ENCODE measurements around the gene TMEM161A.
"Not testable (repeated sequence)": the region's sequence is repeated elsewhere in the genome, so short reads cannot be mapped to it uniquely, and the experiment has no call there.

The TMEM161A gene

DNA sequence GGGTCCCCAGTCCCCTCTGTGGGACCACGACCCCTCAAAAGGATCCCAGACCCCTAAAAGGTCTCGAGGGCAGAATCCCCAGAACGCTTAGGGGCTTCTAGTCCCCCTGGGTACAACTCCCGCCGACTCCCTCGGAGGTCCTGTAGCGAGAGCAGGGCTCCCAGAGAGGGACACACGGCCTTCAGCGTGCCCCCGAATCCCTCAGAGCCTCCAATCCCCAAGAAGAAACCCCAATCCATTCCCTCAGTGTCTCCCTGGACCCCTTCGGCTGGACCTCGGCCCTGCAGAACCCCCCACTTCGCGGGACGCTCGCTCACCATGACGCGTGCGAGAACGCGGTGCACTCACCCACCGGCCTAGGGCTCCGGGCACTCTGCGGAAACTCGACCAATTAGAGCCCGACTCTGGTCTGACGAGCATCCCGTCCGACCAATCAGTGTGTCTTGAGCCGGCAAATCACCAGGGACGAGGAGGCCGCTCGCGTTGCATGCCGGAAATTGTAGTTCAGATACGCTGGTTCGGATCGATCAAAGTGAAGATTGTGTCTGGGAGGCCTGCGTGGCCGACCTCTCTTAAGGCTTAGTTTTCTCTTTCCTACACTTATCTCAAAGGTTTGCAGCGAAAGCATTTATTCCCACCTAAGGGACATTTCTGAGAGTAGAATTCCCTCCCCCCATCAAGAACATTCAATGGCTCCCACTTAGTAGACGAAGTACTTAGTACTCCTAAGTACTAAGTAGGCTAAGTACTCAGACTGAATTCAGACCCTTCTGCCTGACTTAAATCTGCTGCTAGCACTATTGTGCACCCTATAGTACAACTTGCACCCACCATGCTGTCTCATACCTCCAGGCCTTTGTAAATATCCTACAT is at the start of gene TMEM161A:
Gene TMEM161A (minus strand): TSS at position 370 of the 873 bp plus-strand sequence. CDS start 50 bp downstream, at position 320.
- DNase-seq (ENCODE audit: low read depth) = peak; percentile 83

DNA sequence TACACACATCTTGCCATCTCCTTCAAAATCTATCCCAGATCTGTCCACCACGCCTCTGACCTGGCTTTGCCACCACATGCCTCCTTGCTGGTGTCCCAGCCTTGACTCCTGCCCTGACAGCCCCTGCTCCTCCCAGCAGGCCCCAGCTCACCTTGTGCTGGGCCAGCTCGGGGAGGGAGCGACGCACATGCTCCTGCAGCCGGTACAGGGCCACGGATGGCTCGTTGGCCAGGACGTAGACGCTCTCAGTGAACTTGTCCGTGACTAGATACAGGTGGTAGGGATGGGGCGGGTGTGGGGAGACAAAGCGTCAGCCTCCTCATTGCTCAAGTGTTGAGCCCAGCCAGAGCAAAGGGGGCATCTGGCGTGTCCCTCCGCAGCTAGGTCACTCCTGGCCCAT is 48.5 kb upstream of the TMEM161A start:
- DNase-seq (ENCODE audit: low read depth) = no peak

GRCh38 chr19:19185853-19186740 is 47.8 kb upstream of the TMEM161A start:
- DNase-seq (ENCODE audit: low read depth) = peak; percentile 62

DNA sequence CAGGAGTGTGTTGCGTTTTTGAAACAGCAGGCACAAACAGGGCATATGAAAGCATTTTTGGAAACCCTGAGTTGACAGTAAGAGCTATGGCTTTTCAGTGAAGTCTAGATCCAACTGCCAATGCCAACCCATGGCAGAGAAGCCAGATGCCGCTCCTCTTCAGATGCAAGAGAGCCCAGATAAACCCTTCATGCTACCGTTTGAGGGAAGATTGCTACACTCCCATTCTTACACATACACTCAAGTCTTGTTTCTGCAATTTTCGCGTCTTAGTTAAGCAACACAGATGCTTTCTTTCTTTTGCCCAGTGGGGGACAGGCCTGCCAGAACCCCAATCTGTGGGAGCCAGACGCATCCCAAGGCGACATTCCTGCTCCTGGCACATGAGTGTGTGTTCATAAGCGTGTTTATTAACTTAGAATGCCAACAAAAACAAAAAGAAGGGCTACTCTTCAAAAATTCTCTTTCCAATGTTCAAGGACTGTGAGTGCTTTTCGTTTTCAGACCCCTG is 43.3 kb upstream of the TMEM161A start:
- no peak for DNase-seq (ENCODE audit: low read depth)

DNA sequence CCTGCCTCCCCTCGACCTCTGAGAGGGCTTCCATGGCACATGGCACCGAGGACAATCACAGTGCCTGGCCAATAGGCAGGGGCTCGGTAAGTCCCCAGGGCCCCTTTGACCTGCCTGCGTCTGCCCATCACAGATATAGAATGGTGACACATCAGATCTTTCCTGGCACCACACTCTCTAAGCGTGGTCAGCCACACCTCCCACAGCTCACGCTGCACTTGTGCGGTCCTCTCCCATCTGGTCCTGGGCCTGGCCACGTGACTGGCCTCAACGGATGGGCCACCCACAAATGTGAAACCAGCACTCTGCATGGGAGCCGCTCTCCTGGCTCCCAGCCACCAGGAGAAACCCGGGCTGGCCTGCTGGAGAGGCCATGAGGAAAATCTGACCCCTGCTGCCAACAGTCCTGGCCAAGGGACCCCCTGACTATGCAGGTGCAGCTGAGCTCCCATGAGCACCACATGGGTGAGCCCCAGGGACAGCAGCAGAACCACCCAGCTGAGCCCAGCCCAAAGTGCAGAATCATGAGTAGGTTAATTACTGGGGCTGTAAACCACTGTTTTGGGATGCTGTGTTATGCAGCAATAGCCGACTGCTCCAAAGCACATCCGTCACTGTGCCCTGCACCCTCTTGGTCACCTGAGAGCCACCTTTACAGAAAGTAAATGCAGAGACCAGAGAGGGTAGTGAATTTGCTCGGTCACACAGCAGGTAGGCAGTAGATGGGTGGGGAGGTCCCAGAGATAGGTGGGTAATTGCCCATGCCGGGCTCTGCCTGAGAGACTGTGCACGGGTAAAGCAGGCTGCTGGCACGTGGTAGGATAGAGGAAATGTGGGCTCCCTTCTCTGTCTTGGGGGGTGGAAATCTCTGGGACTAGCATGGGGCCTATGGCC is 41.5 kb upstream of the TMEM161A start:
- DNase-seq (ENCODE audit: low read depth) = no peak

- no peak for DNase-seq (ENCODE audit: low read depth)
Measured at GRCh38 chr19:19176950-19177349, 38.7 kb upstream of the TMEM161A start.

GRCh38 chr19:19173243-19173642 is 35.0 kb upstream of the TMEM161A start:
- not testable (repeated sequence) for DNase-seq (ENCODE audit: low read depth)

GRCh38 chr19:19171821-19172532 is 33.7 kb upstream of the TMEM161A start:
- no peak for DNase-seq (ENCODE audit: low read depth)

DNA sequence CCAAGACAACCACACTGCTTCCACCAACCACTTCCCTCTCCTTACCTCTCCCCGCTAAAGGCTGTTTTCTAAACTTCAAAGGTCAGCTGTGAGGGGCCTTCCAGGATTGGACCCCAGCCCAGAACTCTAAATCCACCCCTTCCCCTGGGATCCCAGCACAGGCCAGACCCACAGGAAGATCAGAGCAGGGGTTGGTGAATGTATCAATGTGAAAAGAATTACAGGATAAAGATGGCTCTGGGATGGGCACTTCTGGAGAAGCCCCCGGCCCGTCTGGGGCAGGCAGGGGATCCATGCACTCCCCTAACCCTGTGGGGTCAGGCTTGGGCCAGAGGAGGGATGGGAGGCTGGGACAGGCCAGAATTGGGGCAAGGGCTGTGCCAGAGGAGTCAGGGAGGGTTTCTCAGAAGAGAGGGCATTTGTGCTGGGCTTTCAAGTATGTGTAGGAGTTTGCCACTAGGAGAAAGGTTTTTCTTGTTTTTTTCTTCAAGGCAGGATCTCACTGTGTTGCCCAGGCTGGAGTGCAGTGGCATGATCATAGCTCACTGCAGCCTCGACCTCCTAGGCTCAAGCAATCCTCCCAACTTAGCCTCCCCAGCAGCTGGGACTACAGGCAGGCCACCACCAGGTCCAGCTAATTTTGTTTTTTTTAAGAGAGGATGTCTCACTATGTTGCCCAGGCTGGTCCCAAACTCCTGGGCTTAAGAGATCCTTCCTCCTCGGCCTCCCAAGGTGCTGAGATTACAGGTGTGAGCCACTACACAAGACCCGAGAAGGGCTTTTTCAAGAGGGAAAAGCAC is 32.8 kb upstream of the TMEM161A start:
- DNase-seq (ENCODE audit: low read depth) = no peak

- no peak for DNase-seq (ENCODE audit: low read depth)
Measured at GRCh38 chr19:19170053-19170872, 32.0 kb upstream of the TMEM161A start, which contains the start of gene MEF2B. Gene MEF2B (minus strand): TSS chr19:19170263. CDS start chr19:19150735, 19,528 bp downstream.

GRCh38 chr19:19169236-19170052 is 31.2 kb upstream of the TMEM161A start:
- DNase-seq (ENCODE audit: low read depth) = no peak

DNA sequence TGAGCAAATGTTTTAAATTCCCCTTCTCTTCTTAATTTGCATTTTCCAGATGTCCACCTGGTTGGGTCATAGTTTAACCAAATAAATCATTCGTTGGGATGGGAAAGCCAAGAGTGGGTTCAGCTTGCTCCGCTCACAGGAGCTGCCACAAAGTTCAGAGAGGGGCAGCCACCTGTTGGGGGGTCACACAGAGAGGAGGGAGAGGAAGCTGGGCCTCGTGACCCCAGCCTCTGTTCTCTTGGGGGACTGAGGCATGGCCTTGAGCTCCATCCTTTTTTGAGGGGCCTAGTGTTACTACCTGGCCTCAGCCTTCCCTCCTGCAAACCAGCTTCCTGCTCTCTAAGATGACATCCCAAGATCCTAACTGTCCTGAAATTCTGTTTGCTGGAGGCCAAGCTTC is 29.3 kb upstream of the TMEM161A start:
- no peak for DNase-seq (ENCODE audit: low read depth)

GRCh38 chr19:19165396-19165795 is 27.1 kb upstream of the TMEM161A start:
- no peak for DNase-seq (ENCODE audit: low read depth)

DNA sequence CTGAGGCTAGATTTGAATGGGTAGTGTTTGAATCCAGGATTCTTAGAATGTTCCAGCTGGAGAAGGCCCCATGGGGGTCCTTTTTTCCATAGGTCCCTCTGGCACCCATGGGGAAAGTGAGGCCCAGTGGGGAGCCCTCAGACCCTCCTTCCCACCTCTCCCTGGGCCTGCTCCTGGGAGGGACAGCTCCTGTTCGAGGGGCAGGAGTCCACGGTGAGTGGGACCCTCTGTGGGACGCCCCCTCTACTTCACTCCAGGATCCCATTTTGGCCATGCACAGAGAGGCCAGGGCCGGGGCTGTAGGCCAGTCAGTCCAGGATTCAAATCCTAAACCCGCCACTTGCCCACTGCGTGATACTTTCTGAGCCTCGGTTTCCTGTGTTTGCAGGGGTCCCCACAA is 24.2 kb upstream of the TMEM161A start:
- no peak for DNase-seq (ENCODE audit: low read depth)

DNA sequence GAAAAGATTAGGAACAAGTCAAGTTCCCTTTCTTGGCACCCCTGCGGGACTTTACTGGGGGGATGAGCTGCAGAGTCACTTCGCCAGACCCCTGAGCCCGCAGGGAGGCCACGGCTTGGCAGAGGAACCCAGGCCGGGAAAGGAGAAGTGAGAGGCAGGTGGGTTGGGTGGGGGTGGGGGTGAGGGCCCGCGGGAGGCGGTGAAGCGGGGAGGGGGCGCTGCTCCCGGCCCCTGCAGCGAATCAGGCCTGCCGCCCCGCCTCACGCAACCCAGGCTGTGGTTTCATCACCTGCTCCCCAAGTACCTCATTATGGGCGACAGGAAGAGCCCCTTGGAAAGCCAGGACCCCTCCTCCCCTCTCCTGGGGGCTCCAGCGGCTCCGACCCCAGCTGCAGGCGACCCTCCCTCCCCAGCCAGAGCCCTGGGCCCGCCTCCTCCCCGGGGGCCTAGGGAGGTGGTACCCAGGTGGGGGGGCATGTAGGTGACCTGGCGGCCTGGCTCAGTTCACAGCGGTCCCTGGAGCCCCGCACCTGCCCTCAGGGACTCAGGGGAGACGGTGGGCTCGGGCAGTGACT is 22.3 kb upstream of the TMEM161A start:
- DNase-seq (ENCODE audit: low read depth) = no peak

GRCh38 chr19:19159534-19159933 is 21.3 kb upstream of the TMEM161A start:
- DNase-seq (ENCODE audit: low read depth) = no peak

DNA sequence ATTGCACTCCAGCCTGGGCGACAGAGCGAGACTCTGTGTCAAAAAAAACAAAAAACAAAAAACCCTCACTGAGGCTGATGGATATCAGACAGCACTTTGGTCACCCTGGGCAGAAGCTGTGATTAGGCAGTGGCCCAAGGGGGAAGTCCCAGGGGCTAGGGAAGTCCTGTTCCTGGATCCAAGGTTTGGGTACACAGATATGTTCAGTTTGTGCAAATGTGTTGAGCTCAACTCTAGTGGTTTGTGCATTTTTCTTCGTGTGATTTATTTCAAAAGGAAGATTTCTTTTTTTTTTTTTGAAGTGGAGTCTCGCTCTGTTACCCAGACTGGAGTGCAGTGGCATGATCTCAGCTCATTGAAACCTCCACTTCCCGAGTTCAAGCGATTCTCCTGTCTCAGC is 19.5 kb upstream of the TMEM161A start:
- no peak for DNase-seq (ENCODE audit: low read depth)

Measured in CMK (cell line).